Fibroblast of lung (primary cell): ENCODE results near the gene GARNL3. TPM values are rescaled to one million over a fixed set of nuclear protein-coding genes. Genes with fewer than 3 reads are reported as not detected.

Source experiments
- DNase-seq, 2 donors: peaks; one replicate each; pipeline versions ENCODE4 v3.0.0 to v3.0.0-alpha.2; 2010; ENCODE audit warnings: low read depth in 2 of 2
- H2AFZ ChIP-seq: 2 replicates; pipeline ENCODE4 v1.5.1; 2012; ENCODE audit warnings: low read length, control low read depth, inconsistent platforms
- H3K27ac ChIP-seq: 2 replicates; pipeline ENCODE4 v1.5.1; 2011; ENCODE audit warnings: low read length, control low read depth; ENCODE audit not compliant: insufficient read depth
- H3K27me3 ChIP-seq: 2 replicates; pipeline ENCODE4 v1.5.1; 2011; ENCODE audit warnings: mild to moderate bottlenecking, low read length; ENCODE audit not compliant: control insufficient read depth, insufficient read depth
- H3K36me3 ChIP-seq: 2 replicates; pipeline ENCODE4 v1.5.1; 2011; ENCODE audit warnings: low read length; ENCODE audit not compliant: control insufficient read depth, insufficient read depth
- H3K4me1 ChIP-seq: 2 replicates; pipeline ENCODE4 v1.5.1; 2011; ENCODE audit warnings: low read length; ENCODE audit not compliant: control insufficient read depth, insufficient read depth; ENCODE audit errors: extremely low read depth
- H3K4me2 ChIP-seq: 2 replicates; pipeline ENCODE4 v1.5.1; 2011; ENCODE audit warnings: low read length, control low read depth; ENCODE audit not compliant: insufficient read depth; ENCODE audit errors: extremely low read depth
- H3K4me3 ChIP-seq, 4 experiments: fragments of 200-600 bp in 1 of 4; sonication (generic) in 1 of 4; replicated peaks in 1 of 4; 2 replicates each; pipeline ENCODE4 v1.5.1; 2011 to 2016; ENCODE audit warnings: low read length in 4 of 4, low read depth in 3 of 4, mild to moderate bottlenecking in 3 of 4, control low read depth in 2 of 4, inconsistent platforms in 1 of 4, mixed read lengths in 1 of 4; ENCODE audit not compliant: insufficient read depth in 1 of 4; ENCODE audit errors: control extremely low read depth in 1 of 4
- H3K79me2 ChIP-seq: 2 replicates; pipeline ENCODE4 v1.5.1; 2012; ENCODE audit warnings: mild to moderate bottlenecking, low read length, inconsistent platforms; ENCODE audit not compliant: control insufficient read depth, insufficient read depth
- H3K9ac ChIP-seq: 2 replicates; pipeline ENCODE4 v1.5.1; 2011; ENCODE audit warnings: mild to moderate bottlenecking, low read length, control low read depth; ENCODE audit not compliant: insufficient read depth
- H3K9me3 ChIP-seq: 2 replicates; pipeline ENCODE4 v1.5.1; 2012; ENCODE audit warnings: low read depth, low read length; ENCODE audit not compliant: control insufficient read depth, insufficient read depth
- H4K20me1 ChIP-seq: 2 replicates; pipeline ENCODE4 v1.5.1; 2011; ENCODE audit warnings: low read length; ENCODE audit not compliant: control insufficient read depth, insufficient read depth; ENCODE audit errors: extremely low read depth
- CTCF ChIP-seq, 2 donors: IDR thresholded peaks in 1 of 2; conservative IDR thresholded peaks in 1 of 2; 1 replicate in 1 of 2; 2 replicates in 1 of 2; pipeline ENCODE4 v1.5.1; 2011 to 2012; ENCODE audit warnings: low read length in 2 of 2, control low read depth in 1 of 2, inconsistent platforms in 1 of 2, low read depth in 1 of 2, mild to moderate bottlenecking in 1 of 2
- EZH2 ChIP-seq: IDR thresholded peaks from 2 replicates; pipeline ENCODE4 v1.5.1; 2012; ENCODE audit warnings: low read length, control low read depth, mild to moderate bottlenecking; ENCODE audit errors: missing control alignments
- polyA plus RNA-seq, 2 donors: library from polyadenylated mRNA; depleted of rRNA in 1 of 2; stranded (reverse) in 1 of 2; unstranded in 1 of 2; fragments of >200 nt; gene quantifications; 2 replicates each; pipeline ENCODE4 v1.2.1, GENCODE V29; 2011 to 2012; ENCODE audit warnings: missing spikeins in 1 of 2
- total RNA-seq: library from RNA; depleted of rRNA; stranded (reverse); fragments of >200 nt; gene quantifications from 2 replicates; pipeline ENCODE4 v1.2.1, GENCODE V29; 2014

The GARNL3 gene
- total and polyA plus RNA-seq, 2 donors (not counting 1 experiment from before 2014, with no cell fraction given): 1.5 to 6.4 TPM

- no peak overlapping the region for H3K4me2 ChIP-seq
- TF ChIP-seq CTCF (conservative IDR thresholded peaks at IDR 0.05 in 1 of 2, IDR thresholded peaks at IDR 0.05 in 1 of 2; ENCODE audit: low read depth in 1 of 2, low read length in 2 of 2) (peak in 1 of 2 donors; percentile 18), EZH2 (no peak)
- no peak overlapping the region for H3K4me3 ChIP-seq
- H3K27ac ChIP-seq: no peak overlapping the region
- no peaks in the 10 kb centered on the region for H4K20me1 ChIP-seq
- peaks cover 32% of the 10 kb centered on the region for H3K36me3 ChIP-seq
- no peaks in the 10 kb centered on the region for H3K79me2 ChIP-seq
- no peak overlapping the region for H2AFZ ChIP-seq
- no peaks in the 10 kb centered on the region for H3K4me1 ChIP-seq
- no peak overlapping the region for H3K9ac ChIP-seq
- H3K9me3 ChIP-seq: no peaks in the 10 kb centered on the region
- H3K27me3 ChIP-seq: no peaks in the 10 kb centered on the region
- DNase-seq: no peak
These were observed 173.1 kb downstream of the GARNL3 start for GRCh38 chr9:127437497-127438264.

- Histone ChIP-seq H3K27ac (no peak overlapping the region), H3K4me3 (no peak overlapping the region), H4K20me1 (no peaks in the 10 kb centered on the region), H3K79me2 (no peaks in the 10 kb centered on the region), H3K9ac (no peak overlapping the region), H3K4me1 (no peaks in the 10 kb centered on the region), H3K4me2 (no peak overlapping the region), H2AFZ (no peak overlapping the region), H3K36me3 (peaks cover 29% of the 10 kb centered on the region), H3K9me3 (no peaks in the 10 kb centered on the region), H3K27me3 (no peaks in the 10 kb centered on the region)
- TF ChIP-seq EZH2: no peak
- no peak for TF ChIP-seq CTCF (conservative IDR thresholded peaks at IDR 0.05 in 1 of 2, IDR thresholded peaks at IDR 0.05 in 1 of 2; ENCODE audit: low read depth in 1 of 2, low read length in 2 of 2)
- no peak for DNase-seq
These were observed 173.8 kb downstream of the GARNL3 start for GRCh38 chr9:127438394-127438793.

Other genes starting within 250 kb of the GARNL3 start
- 108 and 163 TPM in 2 replicates for gene ANGPTL2, start 142.1 kb upstream of the GARNL3 start, total RNA-seq
- 56.9 and 128 TPM in 2 replicates for gene ANGPTL2, start 142.1 kb upstream of the GARNL3 start, polyA plus RNA-seq
- 7.2 and 11.4 TPM in 2 replicates for gene SLC2A8, start 132.4 kb downstream of the GARNL3 start, total RNA-seq
- gene SLC2A8, start 132.4 kb downstream of the GARNL3 start, polyA plus RNA-seq: 4.6 and 6.3 TPM in 2 replicates
- gene ZNF79, start 159.6 kb downstream of the GARNL3 start, total RNA-seq: 12.6 and 15.0 TPM in 2 replicates
- gene ZNF79, start 159.6 kb downstream of the GARNL3 start, polyA plus RNA-seq: 4.9 and 5.3 TPM in 2 replicates
- 1,387 and 1,751 TPM in 2 replicates for gene RPL12, start 186.6 kb downstream of the GARNL3 start, total RNA-seq
- 1,726 and 1,973 TPM in 2 replicates for gene RPL12, start 186.6 kb downstream of the GARNL3 start, polyA plus RNA-seq
- gene LRSAM1, start 186.7 kb downstream of the GARNL3 start, total RNA-seq: 10.0 and 18.0 TPM in 2 replicates
- gene LRSAM1, start 186.7 kb downstream of the GARNL3 start, polyA plus RNA-seq: 6.8 and 8.6 TPM in 2 replicates